Endothelial cell of umbilical vein (primary cell): ENCODE measurements around the gene L3MBTL4. TPM values are rescaled to one million over a fixed set of nuclear protein-coding genes. Genes with fewer than 3 reads are reported as not detected.

ENCODE experiments used
- BruUV-seq: library from RNA; stranded (reverse); fragments of 400-500 nt; replicated peaks from 2 replicates; lab custom pipeline; 2021; lab: Mats Ljungman, UMichigan
- CTCF ChIA-PET: fragments of 300-600, 350-600 bp; sonication (Branson Sonifier 250); formaldehyde crosslinking; loops from one replicate; lab custom pipeline; 2021; ENCODE audit warnings: antibody characterized with exemption, inconsistent platforms; lab: Charles Lee
- POLR2A ChIA-PET: fragments of 300-600, 350-600 bp; sonication (Branson Sonifier 250); formaldehyde crosslinking; loops from one replicate; lab custom pipeline; 2021; ENCODE audit warnings: antibody characterized with exemption, inconsistent platforms; lab: Charles Lee
- DNase-seq: peaks from one replicate; pipeline ENCODE4 v3.0.0-alpha.2; 2011; ENCODE audit warnings: low read depth, low spot score
- FAIRE-seq: peaks from 2 replicates; lab custom pipeline; 2011; peaks lifted over from hg19 to GRCh38; lab: Jason Lieb, UNC
- H2AFZ ChIP-seq: 2 replicates; pipeline ENCODE4 v1.6.0; 2012; ENCODE audit warnings: low read depth, low read length, control low read depth, inconsistent platforms
- H3K27ac ChIP-seq: 2 replicates; pipeline ENCODE4 v1.5.1; 2011; ENCODE audit warnings: low read depth, mild to moderate bottlenecking, control low read depth, low read length, moderate library complexity; ENCODE audit not compliant: insufficient read depth
- H3K27me3 ChIP-seq, 2 experiments: 2 replicates each; pipeline versions ENCODE4 v1.6.0 to v1.6.1; 2011; ENCODE audit warnings: low read length in 2 of 2, mixed read lengths in 1 of 2; ENCODE audit not compliant: control insufficient read depth in 2 of 2, insufficient read depth in 2 of 2
- H3K36me3 ChIP-seq, 2 experiments: 2 replicates in 1 of 2; 3 replicates in 1 of 2; pipeline ENCODE4 v1.5.1; 2011; ENCODE audit warnings: low read length in 2 of 2, mild to moderate bottlenecking in 1 of 2, moderate library complexity in 1 of 2; ENCODE audit not compliant: control insufficient read depth in 2 of 2, insufficient read depth in 2 of 2; ENCODE audit errors: extremely low read depth in 1 of 2
- H3K4me1 ChIP-seq: 3 replicates; pipeline ENCODE4 v1.5.1; 2011; ENCODE audit warnings: mild to moderate bottlenecking, low read length; ENCODE audit not compliant: control insufficient read depth, insufficient read depth; ENCODE audit errors: extremely low read depth
- H3K4me2 ChIP-seq: 2 replicates; pipeline ENCODE4 v1.6.1; 2011; ENCODE audit warnings: low read length, control low read depth, mixed read lengths; ENCODE audit not compliant: insufficient read depth
- H3K4me3 ChIP-seq, 3 experiments: fragments of 200-600 bp in 1 of 3; sonication (generic), shearing (Covaris generic) in 1 of 3; replicated peaks in 1 of 3; 2 replicates each; pipeline ENCODE4 v1.5.1; 2011 to 2016; ENCODE audit warnings: control low read depth in 3 of 3, low read length in 3 of 3, mild to moderate bottlenecking in 2 of 3, inconsistent platforms in 1 of 3, low read depth in 1 of 3, moderate library complexity in 1 of 3; ENCODE audit not compliant: insufficient read depth in 1 of 3
- H3K79me2 ChIP-seq: 2 replicates; pipeline ENCODE4 v1.6.0; 2012; ENCODE audit warnings: low read length, inconsistent platforms; ENCODE audit not compliant: control insufficient read depth, insufficient read depth
- H3K9ac ChIP-seq: replicated peaks from 2 replicates; pipeline ENCODE3; 2011; ENCODE audit warnings: low read length, control low read depth; ENCODE audit not compliant: insufficient read depth; ENCODE audit errors: extremely low read depth
- H3K9me1 ChIP-seq: replicated peaks from 3 replicates; pipeline ENCODE4 v1.6.0; 2011; ENCODE audit warnings: mild to moderate bottlenecking, low read length; ENCODE audit not compliant: control insufficient read depth, insufficient read depth; ENCODE audit errors: extremely low read depth
- H3K9me3 ChIP-seq: replicated peaks from 2 replicates; pipeline ENCODE4 v1.5.1; 2012; ENCODE audit warnings: low read length, inconsistent platforms; ENCODE audit not compliant: control insufficient read depth, insufficient read depth
- H4K20me1 ChIP-seq: replicated peaks from 2 replicates; pipeline ENCODE3; 2011; ENCODE audit warnings: mild to moderate bottlenecking, low read length; ENCODE audit not compliant: control insufficient read depth, insufficient read depth; ENCODE audit errors: extremely low read depth
- EZH2 ChIP-seq: IDR thresholded peaks from 2 replicates; pipeline ENCODE4 v1.6.1; 2012; ENCODE audit warnings: borderline replicate concordance, low read depth, mild to moderate bottlenecking, moderate library complexity, low read length, inconsistent platforms; ENCODE audit not compliant: severe bottlenecking
- FOS ChIP-seq: IDR thresholded peaks from 2 replicates; pipeline ENCODE4 v1.6.1; 2011; ENCODE audit warnings: mild to moderate bottlenecking, low read length, moderate library complexity, borderline replicate concordance; ENCODE audit not compliant: insufficient read depth
- GATA2 ChIP-seq: IDR thresholded peaks from 2 replicates; pipeline ENCODE4 v1.7.0; 2011; ENCODE audit warnings: low read depth, mild to moderate bottlenecking, moderate library complexity, mixed read lengths, low read length; ENCODE audit not compliant: insufficient read length, insufficient read depth
- JUN ChIP-seq: IDR thresholded peaks from 2 replicates; pipeline ENCODE4 v1.6.1; 2011; ENCODE audit warnings: borderline replicate concordance, low read depth; ENCODE audit not compliant: insufficient read length, insufficient read depth
- MYC ChIP-seq: IDR thresholded peaks from one replicate; pipeline ENCODE4 v1.6.1; 2011; ENCODE audit warnings: mild to moderate bottlenecking, low read depth, low read length
- POLR2A ChIP-seq: IDR thresholded peaks from 2 replicates; pipeline ENCODE4 v1.6.1; 2012; ENCODE audit warnings: low read depth, mild to moderate bottlenecking, control low read depth, low read length
- POLR2AphosphoS5 ChIP-seq: IDR thresholded peaks from 2 replicates; pipeline ENCODE4 v1.6.1; 2012; ENCODE audit warnings: low read depth, mild to moderate bottlenecking, control low read depth, low read length, moderate library complexity; ENCODE audit not compliant: insufficient read depth
- dilution Hi-C: fragments of 300-500 bp; cut with MboI; formaldehyde crosslinking; loops from one replicate; pipeline ENCODE4 v1.15.0; 2019; ENCODE audit warnings: low sequenced_read_pairs; ENCODE audit not compliant: extremely low pct_ligation_motif_present
- intact Hi-C: fragments of 100-400 bp; cut with micrococcal nuclease; formaldehyde crosslinking; loops from one replicate; pipeline ENCODE4 v1.10.0; 2022
- polyA plus RNA-seq, 4 experiments: library from polyadenylated mRNA; depleted of rRNA in 3 of 4; stranded (reverse) in 3 of 4; unstranded in 1 of 4; fragments of >200 nt; gene quantifications; 2 replicates each; pipeline versions ENCODE4 v1.2.1 to v1.2.3, GENCODE V29; 2011 to 2012; ENCODE audit warnings: missing spikeins in 1 of 4
- total RNA-seq: library from RNA; stranded (reverse); gene quantifications from 2 replicates; pipeline ENCODE4 v1.2.3, GENCODE V29; 2021
- TF ChIP-seq, protein P1 (sequence below): IDR thresholded peaks from 2 replicates; pipeline ENCODE4 v1.6.1; 2011; ENCODE audit not compliant: insufficient read depth, insufficient read length
- TF ChIP-seq, protein P2 (sequence below), 2 donors: IDR thresholded peaks; 1 replicate in 1 of 2; 2 replicates in 1 of 2; pipeline ENCODE4 v1.5.1; 2011; ENCODE audit warnings: low read length in 2 of 2, mild to moderate bottlenecking in 2 of 2, moderate library complexity in 2 of 2, control low read depth in 1 of 2, inconsistent platforms in 1 of 2, low read depth in 1 of 2; ENCODE audit not compliant: insufficient read depth in 1 of 2; ENCODE audit errors: extremely low read depth in 1 of 2

Gene L3MBTL4
- total and polyA plus RNA-seq, 2 donors (not counting 3 experiments of a cell fraction or from before 2014, with no cell fraction given): 0.80 TPM; not detected in 1

DNA sequence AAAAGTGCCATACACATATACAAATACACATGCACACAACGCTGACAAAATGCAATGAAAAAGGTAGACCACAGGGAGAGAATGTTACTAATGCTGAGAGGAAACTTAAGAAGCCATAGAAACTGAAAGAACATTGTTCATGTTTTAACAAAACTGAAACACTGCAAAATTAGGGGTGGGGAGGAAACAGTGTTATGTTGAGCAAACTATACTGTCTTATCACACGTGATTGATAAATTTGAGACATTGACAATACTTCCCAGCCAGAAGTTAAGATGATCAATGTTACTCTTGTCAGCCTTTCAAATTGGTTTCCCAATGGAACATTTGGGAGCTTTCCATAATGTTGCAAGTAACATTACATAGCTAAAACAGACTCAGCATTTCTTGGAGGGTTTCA lies 165.5 kb downstream of the L3MBTL4 start:
- Histone ChIP-seq H3K9me3 (no peaks in the 10 kb centered on the region), H4K20me1 (no peaks in the 10 kb centered on the region), H2AFZ (no peak overlapping the region), H3K9me1 (no peaks in the 10 kb centered on the region), H3K4me2 (no peak overlapping the region), H3K36me3 (no peaks in the 10 kb centered on the region), H3K79me2 (no peaks in the 10 kb centered on the region), H3K9ac (no peak overlapping the region), H3K4me1 (no peaks in the 10 kb centered on the region), H3K27ac (no peak overlapping the region), H3K27me3 (no peaks in the 10 kb centered on the region), H3K4me3 (no peak overlapping the region)
- ChIA-PET POLR2A (no interaction called here), CTCF (no interaction called here)
- no peak for FAIRE-seq
- intact Hi-C loops: no loop called here
- no TSS peak for BruUV-seq
- no peak for DNase-seq
- dilution Hi-C loops: no loop called here
- TF ChIP-seq GATA2: no peak
- no peak for TF ChIP-seq EZH2
- TF ChIP-seq POLR2A: no peak
- TF ChIP-seq, protein P1, sequence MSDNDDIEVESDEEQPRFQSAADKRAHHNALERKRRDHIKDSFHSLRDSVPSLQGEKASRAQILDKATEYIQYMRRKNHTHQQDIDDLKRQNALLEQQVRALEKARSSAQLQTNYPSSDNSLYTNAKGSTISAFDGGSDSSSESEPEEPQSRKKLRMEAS: no peak
- no peak for TF ChIP-seq POLR2AphosphoS5
- no peak for TF ChIP-seq FOS
- no peak for TF ChIP-seq JUN
- no peak for TF ChIP-seq MYC
- TF ChIP-seq, protein P2, sequence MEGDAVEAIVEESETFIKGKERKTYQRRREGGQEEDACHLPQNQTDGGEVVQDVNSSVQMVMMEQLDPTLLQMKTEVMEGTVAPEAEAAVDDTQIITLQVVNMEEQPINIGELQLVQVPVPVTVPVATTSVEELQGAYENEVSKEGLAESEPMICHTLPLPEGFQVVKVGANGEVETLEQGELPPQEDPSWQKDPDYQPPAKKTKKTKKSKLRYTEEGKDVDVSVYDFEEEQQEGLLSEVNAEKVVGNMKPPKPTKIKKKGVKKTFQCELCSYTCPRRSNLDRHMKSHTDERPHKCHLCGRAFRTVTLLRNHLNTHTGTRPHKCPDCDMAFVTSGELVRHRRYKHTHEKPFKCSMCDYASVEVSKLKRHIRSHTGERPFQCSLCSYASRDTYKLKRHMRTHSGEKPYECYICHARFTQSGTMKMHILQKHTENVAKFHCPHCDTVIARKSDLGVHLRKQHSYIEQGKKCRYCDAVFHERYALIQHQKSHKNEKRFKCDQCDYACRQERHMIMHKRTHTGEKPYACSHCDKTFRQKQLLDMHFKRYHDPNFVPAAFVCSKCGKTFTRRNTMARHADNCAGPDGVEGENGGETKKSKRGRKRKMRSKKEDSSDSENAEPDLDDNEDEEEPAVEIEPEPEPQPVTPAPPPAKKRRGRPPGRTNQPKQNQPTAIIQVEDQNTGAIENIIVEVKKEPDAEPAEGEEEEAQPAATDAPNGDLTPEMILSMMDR (IDR thresholded peaks at IDR 0.05; ENCODE audit: extremely low read depth in 1 of 2, insufficient read depth in 1 of 2, low read depth in 1 of 2, low read length in 2 of 2): no peak
